ENCODE data around the gene ADRA2B.

Gene ADRA2B

DNA sequence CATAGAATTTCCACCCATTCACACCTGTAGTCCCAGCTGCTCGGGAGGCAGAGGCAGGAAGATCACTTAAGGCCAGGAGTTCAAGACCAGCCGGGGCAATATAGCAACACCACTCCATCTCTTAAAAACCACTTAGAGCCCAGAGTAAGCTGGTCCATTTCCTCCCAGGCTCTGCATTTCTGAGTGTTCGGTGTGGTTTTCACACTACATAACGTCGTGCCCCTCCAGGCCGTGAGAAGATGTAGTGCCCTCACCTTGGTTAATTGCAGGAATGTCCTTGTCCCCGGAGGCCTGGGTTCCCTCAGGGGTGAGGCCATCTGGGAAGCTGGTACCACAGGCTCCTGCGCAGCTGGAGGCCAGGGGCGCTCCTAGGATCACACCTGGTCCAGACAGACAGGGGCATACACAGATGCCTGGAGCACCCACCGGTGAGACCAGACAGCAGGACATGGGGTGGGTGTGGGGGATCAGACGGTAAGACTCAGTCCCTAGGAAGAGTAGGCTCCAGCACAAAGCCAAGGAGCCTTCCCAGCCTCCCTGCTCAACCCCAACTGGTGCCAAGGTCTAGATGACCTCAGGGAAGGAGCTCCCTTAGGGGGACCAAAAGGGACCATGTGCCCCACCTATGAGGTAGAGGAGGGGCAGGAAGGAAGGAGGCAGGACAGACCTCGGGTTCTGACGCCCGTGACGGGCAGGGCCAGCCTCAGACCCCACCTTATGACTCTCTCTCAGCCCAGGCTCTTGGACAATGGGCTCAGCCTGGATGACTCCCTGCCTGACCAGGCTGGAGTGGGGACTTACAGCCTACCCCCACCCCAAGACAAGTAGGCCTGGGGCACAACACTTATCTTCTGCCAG lies 21.2 kb upstream of the ADRA2B start:
- DNase-seq (ENCODE audit: low read depth): no peak

DNA sequence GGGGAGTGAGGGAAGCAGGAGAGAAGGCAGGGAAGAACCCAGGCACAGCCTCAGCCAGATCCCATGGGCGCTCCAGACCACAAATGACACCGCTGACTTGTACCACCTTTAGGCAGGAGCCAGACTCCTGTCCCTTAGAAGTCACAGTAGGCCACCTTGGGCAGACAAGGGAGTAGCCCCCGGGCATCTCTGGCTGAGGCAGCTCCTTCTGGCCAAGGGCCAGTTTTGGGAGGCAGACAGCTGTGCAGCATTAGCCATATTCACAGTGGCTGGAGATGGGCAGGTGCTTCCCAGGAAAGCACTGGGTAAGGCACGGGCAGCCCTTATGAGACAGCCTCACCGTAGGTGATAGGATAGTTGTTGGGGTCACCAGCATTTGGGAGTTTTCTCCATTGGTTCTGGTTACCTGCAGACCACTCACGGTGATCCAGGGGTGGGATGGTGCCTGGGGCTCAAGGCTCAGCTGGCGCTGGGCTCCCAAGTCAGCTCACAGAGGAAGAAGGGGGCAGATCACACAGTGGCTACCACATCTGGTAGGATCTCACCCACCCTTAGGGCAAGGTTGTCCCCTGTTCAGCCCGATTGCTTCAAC lies 19.9 kb upstream of the ADRA2B start:
- DNase-seq (ENCODE audit: low read depth): no peak

DNA sequence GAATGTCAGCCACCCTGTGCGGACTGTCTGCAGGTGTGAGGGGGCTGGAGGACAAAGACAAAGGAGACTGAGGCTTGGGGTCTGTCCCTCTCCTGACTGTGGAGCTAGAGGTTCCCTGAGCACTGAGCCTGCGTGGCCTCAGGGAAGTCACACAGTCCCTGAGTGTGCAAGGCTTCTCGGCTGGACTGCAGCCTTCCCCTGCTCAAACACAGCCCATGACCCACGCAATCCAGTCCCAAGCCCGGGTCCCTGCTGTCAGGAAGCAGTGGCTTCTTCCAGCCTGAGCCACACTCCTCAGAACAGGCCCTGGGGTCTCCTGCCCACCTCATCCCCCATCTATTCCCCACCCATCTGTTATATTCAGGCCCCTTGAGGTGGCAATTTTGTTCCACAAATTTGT lies 19.2 kb upstream of the ADRA2B start:
- DNase-seq (ENCODE audit: low read depth): no peak

DNA sequence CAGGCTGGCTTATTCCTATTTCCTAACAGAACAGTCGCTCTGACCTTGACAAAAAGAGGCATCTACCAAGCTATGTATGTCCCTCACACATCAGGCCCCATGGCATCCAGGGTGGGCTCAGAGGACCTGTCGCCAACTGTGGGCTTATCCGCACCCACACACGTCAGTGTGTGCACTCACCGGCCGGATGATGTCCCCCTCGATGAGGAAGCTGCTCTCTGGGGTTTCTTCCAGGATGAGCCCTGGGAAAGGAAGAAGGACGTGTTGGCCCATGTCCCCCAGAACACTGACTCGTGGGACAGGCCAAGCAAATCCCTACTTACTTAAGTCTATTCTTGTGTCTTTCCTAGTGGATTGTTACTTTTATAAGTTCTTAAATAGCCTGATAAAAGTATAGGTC lies 18.8 kb upstream of the ADRA2B start:
- no peak for DNase-seq (ENCODE audit: low read depth)

DNA sequence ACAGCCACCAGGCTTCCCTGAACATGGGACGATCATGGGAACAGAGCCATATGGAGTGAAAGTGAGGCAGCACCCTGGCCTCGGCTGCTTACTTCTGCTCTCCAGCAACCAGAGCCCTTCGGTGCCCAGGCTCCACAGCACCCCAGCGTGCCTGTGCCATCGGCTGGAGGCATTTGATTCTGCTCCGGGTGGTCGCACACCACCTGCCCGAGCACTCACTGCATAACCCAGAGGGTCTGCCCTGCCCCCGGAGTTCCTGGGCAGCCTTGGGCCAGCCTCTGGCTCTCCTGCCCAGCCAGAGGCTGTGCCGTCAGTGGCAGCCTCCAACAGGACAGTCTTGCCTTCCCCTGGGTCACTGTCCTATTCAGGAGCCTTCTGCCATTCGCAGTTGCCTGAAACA lies 18.1 kb upstream of the ADRA2B start:
- no peak for DNase-seq (ENCODE audit: low read depth)

DNA sequence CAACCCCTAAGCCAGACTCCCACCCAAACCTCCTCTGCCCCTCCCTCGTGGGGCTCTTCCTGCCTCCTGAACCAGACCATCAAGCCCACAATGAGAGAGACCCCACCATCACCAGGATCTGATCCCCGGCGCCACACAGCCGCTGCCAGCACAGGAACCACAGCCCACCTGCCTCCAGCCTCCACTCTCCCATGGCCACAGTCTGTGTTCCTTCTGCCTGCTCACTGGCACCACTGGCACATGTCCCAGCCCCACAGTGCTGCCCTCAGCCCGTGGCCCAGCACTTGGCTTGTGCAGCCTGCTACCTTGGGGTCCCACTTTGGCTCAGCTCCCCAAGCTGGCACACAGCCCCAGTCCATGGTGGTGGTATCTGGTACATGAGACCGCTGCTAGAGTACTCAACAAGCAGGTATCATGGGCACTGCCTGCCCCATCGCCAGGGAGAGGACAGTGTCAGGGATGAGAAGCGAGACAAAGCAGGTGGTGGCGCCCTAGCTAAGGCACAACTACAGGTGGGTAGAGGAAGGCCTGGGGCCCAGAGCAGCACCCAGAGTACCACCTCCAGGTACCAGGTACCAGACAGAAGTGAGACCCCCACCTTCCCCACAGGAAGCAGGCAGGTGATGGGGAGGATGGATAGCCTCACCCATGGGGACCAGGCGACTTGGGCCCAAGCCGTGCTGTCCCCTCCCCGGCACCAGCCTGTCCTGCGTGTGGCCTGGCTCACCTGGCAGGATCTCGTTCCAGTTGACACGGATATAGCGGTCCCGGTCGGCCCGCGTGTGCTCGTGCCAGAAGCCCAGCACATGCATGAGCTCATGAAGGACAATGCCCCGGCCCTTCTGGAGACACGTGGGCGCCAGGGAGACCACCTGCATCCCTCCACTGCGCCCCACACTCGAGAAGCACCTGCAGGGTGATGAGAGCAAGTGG lies 15.7 kb upstream of the ADRA2B start:
- no peak for DNase-seq (ENCODE audit: low read depth)

DNA sequence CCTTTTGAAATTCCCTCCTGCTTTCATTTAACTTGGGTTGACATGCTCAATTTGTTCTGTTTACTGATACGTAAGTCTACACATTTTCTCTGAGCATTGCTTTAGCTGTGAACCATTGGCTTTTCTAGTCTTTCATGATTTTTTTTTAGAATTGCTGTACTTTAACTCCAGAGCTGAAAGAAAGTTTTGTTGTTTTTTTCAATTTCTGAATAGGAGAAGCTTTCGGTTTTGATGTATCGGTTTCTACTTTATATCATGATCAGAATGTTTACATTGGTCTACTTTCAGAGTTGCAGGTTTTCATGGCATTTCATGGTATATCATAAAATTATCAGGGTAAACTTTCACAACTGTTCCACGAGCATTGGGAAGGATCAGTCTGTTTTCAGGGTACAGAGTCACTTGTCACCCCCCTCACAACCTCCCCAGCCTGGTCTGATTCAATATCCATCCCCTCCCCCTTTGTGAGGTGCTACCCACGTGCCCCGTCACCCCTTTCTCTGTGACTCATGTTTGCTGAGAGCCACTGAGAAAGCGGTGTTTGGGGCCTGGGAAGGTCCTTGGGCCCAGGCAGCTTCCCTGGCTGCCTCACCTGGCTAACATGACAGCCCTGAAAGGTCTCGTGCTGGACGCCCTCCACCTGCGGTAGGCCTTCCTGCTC lies 14.9 kb upstream of the ADRA2B start:
- no peak for DNase-seq (ENCODE audit: low read depth)

DNA sequence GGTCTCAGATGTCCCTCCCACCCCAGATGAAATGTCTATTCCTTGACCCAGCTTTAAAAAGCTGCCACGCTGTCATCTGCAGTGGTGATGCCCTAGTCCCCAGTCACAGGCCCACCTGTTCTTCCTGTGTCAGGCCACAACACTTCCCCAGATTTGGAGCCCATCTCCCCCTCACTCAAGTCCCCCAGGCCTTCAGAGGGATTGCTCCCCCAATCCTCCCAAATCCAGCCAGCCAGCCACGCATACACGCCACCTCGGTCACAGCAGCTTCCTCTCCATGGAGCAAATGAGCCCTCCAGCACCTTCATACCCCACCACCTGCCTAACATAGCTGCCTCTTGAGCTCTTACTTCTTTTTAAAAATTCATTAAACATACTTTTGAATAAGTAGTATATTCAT lies 14.1 kb upstream of the ADRA2B start:
- DNase-seq (ENCODE audit: low read depth): no peak

DNA sequence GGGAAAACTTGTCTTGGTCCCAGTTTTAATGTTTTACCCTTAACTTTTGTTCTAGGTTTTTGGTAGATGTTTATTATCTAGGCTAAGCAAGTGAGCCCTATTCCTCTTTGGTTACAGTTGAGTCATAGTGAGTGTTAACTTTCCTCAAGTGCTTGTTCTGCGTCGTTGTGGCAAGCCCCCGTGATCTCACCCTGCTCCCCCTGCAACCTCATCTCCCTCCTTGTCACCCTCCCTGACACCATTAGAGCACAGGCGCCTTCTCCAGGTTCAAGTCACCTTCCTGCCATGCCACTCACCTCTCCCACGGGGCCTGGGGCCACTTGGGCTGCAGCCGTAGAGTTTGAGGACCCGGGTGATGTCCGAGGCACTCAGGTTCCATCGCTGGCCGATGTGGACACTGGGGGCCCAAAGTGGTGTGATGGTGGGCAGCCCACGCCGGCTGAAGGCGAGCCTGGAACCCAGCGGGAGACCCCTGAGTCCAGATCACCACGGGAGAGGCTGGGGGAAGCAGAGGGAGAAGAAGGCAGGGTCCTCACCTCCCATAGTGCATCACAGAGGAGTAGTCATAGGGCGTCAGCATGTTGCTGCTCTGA lies 13.3 kb upstream of the ADRA2B start:
- no peak for DNase-seq (ENCODE audit: low read depth)

DNA sequence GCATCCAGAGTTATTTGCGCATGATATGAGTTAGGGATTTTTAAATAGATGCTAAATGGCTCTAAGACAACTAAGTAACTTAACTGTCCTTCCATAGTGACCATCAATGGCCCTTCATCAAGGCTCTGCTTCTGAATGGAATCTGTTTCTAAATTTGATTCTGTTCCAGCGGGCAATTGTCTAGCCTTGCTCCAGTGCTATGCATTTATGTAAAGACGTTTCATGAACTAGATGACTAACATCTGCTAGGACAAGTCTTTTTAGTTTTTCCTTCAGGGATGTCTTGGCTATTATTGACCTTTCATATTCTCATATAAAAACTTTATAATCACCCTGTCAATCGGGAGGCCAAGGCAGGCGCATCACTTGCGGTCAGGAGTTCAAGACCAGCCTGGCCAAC lies 12.1 kb upstream of the ADRA2B start:
- no peak for DNase-seq (ENCODE audit: low read depth)

DNA sequence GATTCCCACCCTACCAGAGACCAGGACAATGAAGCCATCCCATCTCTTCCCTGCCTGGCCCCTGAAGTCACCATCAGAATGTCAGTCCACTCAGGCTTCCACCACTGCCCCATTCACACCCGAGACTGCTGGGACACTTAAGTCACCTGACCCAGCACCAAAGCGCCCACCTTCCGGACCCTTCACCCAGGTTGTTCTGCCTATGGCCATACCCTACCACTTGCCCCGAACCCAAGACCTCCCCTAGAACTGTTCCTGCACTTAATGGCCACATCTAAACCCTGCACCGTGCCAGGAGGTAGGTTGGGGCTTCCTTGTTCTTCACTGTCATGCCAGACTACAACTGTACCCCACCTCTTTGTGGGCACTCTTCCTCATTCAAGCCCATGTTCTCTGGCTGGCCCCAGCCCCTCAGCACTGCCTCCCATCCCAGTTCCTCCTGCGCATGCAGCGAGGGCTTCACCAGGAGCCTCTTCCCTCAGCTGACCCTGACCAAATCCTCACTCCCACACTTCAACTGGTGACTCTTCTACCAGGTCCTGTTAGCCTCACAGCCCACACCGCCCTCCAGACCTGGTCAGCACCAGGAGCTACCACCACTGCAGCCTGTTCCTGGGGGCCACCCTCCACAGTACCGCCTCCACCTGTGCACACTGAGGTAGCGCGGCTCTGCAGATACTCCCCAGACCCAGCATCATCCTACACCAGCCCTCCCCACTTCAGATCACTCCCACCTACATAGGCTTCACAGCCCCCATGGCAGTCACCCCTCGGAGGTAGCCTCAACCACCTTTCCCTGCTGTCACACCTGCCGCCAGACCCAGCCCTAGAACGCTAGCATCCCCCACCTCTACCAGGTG lies 8.3 kb upstream of the ADRA2B start:
- DNase-seq (ENCODE audit: low read depth): no peak

DNA sequence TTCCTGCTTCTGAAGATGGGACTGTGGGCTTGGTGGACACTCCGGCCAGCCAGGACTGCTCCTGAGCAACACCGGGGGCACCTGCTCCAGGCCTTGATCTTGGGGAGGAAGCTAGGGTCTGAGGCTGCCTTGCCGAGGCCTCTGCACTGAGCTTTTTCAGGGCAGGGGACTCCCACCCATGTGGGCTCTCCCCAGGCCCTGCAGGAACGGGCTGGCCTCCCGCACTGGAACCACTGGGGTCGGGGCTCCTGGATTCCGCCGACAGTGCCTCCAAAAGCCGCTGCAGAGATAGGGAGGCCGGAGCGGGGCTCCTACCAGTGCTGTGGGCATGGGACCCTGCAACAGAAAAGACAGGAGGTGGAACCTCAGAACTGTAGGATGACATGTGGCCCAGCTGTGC lies 7.6 kb upstream of the ADRA2B start:
- no peak for DNase-seq (ENCODE audit: low read depth)

DNA sequence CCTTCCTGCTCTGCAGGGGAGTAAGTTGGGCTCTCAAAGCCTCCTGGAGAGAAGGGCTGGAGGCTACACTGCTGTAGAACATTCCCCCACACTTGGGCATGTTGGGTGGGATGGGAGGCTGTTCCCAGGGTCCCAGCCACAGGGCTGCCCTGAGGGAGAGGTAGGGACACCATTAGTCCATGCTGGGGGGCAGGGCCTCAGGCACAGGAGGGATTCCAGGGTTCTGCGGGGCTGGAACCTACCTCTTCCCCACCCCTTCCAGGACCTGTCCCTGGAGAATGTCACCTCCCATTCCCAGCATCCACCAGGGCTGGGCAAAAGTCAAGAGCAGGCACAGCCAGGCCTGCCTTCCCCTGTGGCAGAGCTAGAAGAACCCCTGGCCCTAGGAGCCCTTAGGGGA lies 6.9 kb upstream of the ADRA2B start:
- no peak for DNase-seq (ENCODE audit: low read depth)

DNA sequence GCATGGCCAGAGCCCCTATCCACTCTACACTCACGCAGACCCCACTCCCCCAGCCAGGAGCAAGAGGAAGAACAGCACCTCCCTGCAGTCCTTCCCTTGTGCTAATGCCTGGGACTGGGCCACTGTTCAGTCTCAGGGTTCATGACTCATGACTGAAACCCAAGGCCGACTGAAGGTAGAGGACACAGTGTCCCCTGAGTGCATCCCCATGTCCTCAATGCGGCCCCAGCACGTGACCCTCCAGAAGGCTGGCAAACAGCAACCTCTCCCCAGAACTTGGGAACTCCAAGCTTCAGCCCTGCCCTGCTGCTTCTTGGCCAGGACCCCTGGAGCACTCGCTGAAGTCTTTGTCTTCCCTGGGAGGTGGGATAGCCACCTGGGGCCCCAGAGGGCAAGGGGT lies 6.0 kb upstream of the ADRA2B start:
- no peak for DNase-seq (ENCODE audit: low read depth)

DNA sequence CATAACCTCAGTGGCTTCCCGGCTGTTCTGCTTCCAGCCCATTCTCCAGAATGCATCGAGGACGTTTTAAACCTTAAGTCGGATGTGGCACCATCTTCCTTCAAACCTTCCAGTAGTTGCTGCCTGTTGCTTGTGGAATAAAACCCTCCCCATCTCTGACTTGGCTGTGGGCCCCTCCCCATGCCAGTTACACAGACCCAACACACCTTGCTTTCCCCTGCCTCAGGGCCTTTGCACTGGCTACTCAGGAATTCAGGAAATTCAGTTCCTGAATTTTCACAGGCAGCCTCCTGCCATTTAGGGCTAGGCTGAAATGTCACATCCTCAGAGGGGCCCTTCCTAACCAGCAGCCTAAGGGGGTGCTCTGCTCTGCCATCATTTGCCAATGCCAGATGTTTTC lies 5.0 kb upstream of the ADRA2B start:
- DNase-seq (ENCODE audit: low read depth): no peak

DNA sequence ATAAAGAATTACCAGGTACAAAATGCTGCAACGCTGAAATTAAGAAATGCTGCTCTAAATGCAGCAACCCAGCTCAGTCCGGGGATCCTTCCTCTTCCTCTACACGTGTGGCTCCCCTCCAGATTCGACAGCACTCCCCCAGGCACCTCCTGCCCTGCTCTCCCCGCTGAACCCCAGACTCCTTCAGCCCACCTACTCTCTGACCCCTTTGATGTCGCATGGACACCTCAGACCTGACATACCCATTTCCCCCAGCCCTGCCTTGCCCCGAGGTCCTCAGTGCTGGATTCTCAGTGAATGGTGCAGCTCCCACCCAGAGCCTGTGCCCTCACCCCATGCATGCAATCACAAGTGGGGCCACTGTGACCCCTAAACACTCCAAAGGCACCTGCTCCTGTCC lies 4.6 kb upstream of the ADRA2B start:
- no peak for DNase-seq (ENCODE audit: low read depth)

DNA sequence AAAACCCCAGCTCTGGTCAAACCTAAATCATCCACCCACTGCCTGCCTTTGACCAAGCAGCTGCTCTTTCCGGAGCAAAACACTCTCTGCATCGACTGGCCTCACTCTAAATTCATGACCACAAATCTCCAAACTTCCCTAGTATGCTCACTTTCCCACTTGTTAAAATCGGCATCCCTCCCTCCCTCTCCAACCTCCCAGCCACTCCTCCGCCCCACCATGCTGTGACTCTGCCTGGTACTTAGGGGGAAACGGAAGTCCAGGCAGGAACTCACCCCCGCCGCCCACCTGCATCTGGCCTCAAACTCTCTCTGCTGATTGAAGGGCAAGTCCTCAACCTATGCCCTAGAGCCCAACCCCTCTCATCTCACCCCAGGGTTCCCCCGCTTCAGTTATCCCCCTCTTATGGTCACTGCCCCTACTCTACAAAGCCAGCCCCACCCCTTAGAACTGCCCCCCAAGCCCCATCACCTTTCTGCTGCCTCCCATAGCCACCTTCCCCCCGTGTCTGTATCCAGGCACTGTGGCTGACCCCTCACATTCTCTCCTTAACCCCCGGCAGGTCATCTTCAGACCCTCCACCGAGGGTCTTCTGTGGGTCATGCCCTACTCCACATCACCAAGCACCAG lies 3.8 kb upstream of the ADRA2B start:
- no peak for DNase-seq (ENCODE audit: low read depth)

DNA sequence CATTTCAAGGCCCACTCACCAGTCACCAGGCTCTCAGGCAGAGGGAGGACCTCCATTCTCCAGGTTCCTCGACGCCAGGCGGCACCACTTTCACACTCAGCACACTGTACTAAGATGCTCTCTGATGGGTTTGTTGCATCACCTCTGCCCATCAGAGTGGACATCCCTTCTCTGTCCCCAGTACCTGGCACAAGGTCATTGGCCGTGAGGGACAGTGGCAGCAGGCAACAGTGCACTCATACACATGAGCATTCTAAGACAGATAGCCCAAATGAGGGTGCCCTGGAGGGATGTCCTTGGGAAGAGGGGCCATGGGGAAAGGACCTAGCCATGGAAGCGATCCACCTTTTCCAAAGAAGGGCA lies 3.0 kb upstream of the ADRA2B start:
- DNase-seq (ENCODE audit: low read depth): no peak

DNA sequence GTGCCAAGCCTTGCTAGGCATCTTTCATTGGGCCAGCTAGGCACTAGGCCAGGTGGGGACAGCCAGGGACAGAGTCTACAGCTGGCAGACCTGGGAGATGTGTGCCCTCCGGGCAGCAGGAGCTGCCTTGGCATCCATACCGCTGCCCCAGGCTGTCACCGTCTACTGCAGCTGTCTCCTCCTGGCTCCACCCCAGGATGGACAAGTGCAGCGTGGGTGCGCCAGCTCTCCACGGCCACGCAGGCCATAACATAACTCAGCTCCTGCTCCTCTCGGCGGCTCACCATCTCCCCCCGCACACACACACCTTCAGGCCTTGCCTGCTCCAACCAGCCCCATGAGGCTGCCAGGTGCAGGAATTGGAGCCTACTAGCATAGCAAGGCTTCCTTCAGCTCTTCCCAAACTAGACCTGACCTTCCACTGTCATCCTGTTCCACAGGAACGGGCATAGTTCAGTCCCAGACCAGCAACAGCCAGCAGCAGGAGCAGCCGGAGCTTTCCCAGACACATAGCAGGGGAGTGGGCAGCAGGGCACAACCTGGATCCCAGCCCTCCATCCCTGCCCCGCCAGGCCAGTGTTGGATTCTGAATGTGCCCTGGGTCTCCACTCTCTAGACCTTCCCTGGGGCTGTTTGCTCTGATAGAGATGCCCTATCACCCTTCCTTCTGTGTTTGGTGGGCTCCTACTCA lies 2.5 kb upstream of the ADRA2B start:
- DNase-seq (ENCODE audit: low read depth): no peak
